Measurements from ENCODE around the gene CNKSR1. TPM values are rescaled to one million over a fixed set of nuclear protein-coding genes. Genes with fewer than 3 reads are reported as not detected.

Gene CNKSR1
- total RNA-seq, 2 experiments from 2014 or later, result 1.3 to 1.5 TPM

GRCh38 chr1:26171084-26172072, 5.9 kb upstream of the CNKSR1 start, which contains the start of gene ZNF593OS:
Gene ZNF593OS (minus strand): TSS chr1:26171832. CDS start chr1:26171661, 171 bp downstream.
- Mint-ChIP-seq H3K4me3 (peak within 1 kb of the TSS; percentile 83), H3K36me3 (peaks cover 5% of the 10 kb centered on the region), H3K27me3 (no peaks in the 10 kb centered on the region), H3K9me3 (no peaks in the 10 kb centered on the region), H3K27ac (no peak within 1 kb of the TSS), H3K4me1 (ENCODE audit: low read depth) (peaks cover 15% of the 10 kb centered on the region)
- no peak for DNase-seq
- CTCF ChIA-PET, result interaction anchor here (1.0 to 1.6 kb wide), 5 partner anchors 26 to 192 kb away, joined by 3 to 9 read pairs (median 3); partner anchors contain the start of gene CEP85
- intact Hi-C loops (cut with micrococcal nuclease), result no loop called here
- POLR2A ChIA-PET, result interaction anchor here (1.0 to 1.2 kb wide), 2 partner anchors 62 to 64 kb away, joined by 3 to 4 read pairs; partner anchors contain the start of gene CEP85

- CTCF ChIA-PET, result no interaction called here
Observed at GRCh38 chr1:26175346-26175745, 1.9 kb upstream of the CNKSR1 start.

GRCh38 chr1:26180010-26180506, 2.8 kb downstream of the CNKSR1 start:
- Mint-ChIP-seq H3K4me3 (no peak overlapping the region), H3K27ac (no peak overlapping the region), H3K36me3 (no peaks in the 10 kb centered on the region), H3K9me3 (no peaks in the 10 kb centered on the region), H3K27me3 (no peaks in the 10 kb centered on the region), H3K4me1 (ENCODE audit: low read depth) (peaks cover 5% of the 10 kb centered on the region)
- no peak for DNase-seq
- intact Hi-C loops (cut with micrococcal nuclease), result no loop called here
- ChIA-PET POLR2A (no interaction called here), CTCF (interaction anchor here (1.6 kb wide), 1 partner anchor 54 kb away, joined by 7 read pairs; the partner anchor contains the start of gene CEP85)

More at GRCh38 chr1:26175346-26175745, 1.9 kb upstream of the CNKSR1 start:
- Mint-ChIP-seq H3K4me1 (ENCODE audit: low read depth) (peaks cover 13% of the 10 kb centered on the region), H3K27ac (no peak overlapping the region), H3K9me3 (no peaks in the 10 kb centered on the region), H3K36me3 (peaks cover 5% of the 10 kb centered on the region), H3K27me3 (no peaks in the 10 kb centered on the region), H3K4me3 (no peak overlapping the region)
- intact Hi-C loops (cut with micrococcal nuclease), result no loop called here
- POLR2A ChIA-PET, result interaction anchor here (0.6 kb wide), 1 partner anchor 17 kb away, joined by 3 read pairs; no protein-coding TSS in a partner anchor
- no peak for DNase-seq

- Mint-ChIP-seq H3K9me3 (no peaks in the 10 kb centered on the region), H3K27ac (no peak overlapping the region), H3K4me1 (ENCODE audit: low read depth) (peaks cover 5% of the 10 kb centered on the region), H3K4me3 (no peak overlapping the region), H3K27me3 (no peaks in the 10 kb centered on the region), H3K36me3 (no peaks in the 10 kb centered on the region)
- ChIA-PET POLR2A (no interaction called here), CTCF (interaction anchor here (0.6 to 1.6 kb wide), 2 partner anchors 52 to 140 kb away, joined by 3 to 7 read pairs; partner anchors contain the start of gene CEP85)
- DNase-seq, result no peak
- intact Hi-C loops (cut with micrococcal nuclease), result no loop called here
Observed at GRCh38 chr1:26181586-26182382, 4.5 kb downstream of the CNKSR1 start.

GRCh38 chr1:26182383-26182696, 5.0 kb downstream of the CNKSR1 start:
- Mint-ChIP-seq H3K4me1 (ENCODE audit: low read depth) (peaks cover 5% of the 10 kb centered on the region), H3K4me3 (no peak overlapping the region), H3K27ac (no peak overlapping the region), H3K9me3 (no peaks in the 10 kb centered on the region), H3K36me3 (no peaks in the 10 kb centered on the region), H3K27me3 (no peaks in the 10 kb centered on the region)
- intact Hi-C loops (cut with micrococcal nuclease), result no loop called here
- ChIA-PET CTCF (no interaction called here), POLR2A (no interaction called here)
- no peak for DNase-seq

GRCh38 chr1:26184086-26184485, 6.8 kb downstream of the CNKSR1 start:
- Mint-ChIP-seq H3K4me3 (no peak overlapping the region), H3K27ac (no peak overlapping the region), H3K36me3 (no peaks in the 10 kb centered on the region), H3K27me3 (no peaks in the 10 kb centered on the region), H3K9me3 (no peaks in the 10 kb centered on the region), H3K4me1 (ENCODE audit: low read depth) (peaks cover 5% of the 10 kb centered on the region)
- ChIA-PET POLR2A (no interaction called here), CTCF (no interaction called here)
- intact Hi-C loops (cut with micrococcal nuclease), result no loop called here
- no peak for DNase-seq

GRCh38 chr1:26184883-26185282, 7.6 kb downstream of the CNKSR1 start:
- Mint-ChIP-seq H3K4me3 (no peak overlapping the region), H3K27ac (no peak overlapping the region), H3K36me3 (no peaks in the 10 kb centered on the region), H3K9me3 (no peaks in the 10 kb centered on the region), H3K27me3 (no peaks in the 10 kb centered on the region), H3K4me1 (ENCODE audit: low read depth) (peaks cover 5% of the 10 kb centered on the region)
- ChIA-PET CTCF (no interaction called here), POLR2A (no interaction called here)
- DNase-seq, result no peak
- intact Hi-C loops (cut with micrococcal nuclease), result no loop called here

- no peaks in the 10 kb centered on the region for H3K27me3 Mint-ChIP-seq
- ChIA-PET CTCF (interaction anchor here (1.3 kb wide), 1 partner anchor 26 kb away, joined by 3 read pairs; no protein-coding TSS in a partner anchor), POLR2A (no interaction called here)
- intact Hi-C loops (cut with micrococcal nuclease), result no loop called here
- no peaks in the 10 kb centered on the region for H3K9me3 Mint-ChIP-seq
- no peak for DNase-seq
- H3K36me3 Mint-ChIP-seq, result no peaks in the 10 kb centered on the region
- no peak overlapping the region for H3K27ac Mint-ChIP-seq
- H3K4me3 Mint-ChIP-seq, result no peak overlapping the region
- H3K4me1 Mint-ChIP-seq (ENCODE audit: low read depth), result peaks cover 7% of the 10 kb centered on the region
Observed at GRCh38 chr1:26187882-26188281, 10.6 kb downstream of the CNKSR1 start.

GRCh38 chr1:26188477-26188876, 11.2 kb downstream of the CNKSR1 start:
- CTCF ChIA-PET, result interaction anchor here (1.0 to 2.1 kb wide), 4 partner anchors 19 to 45 kb away, joined by 3 to 7 read pairs (median 4); partner anchors contain the start of genes CEP85 and ZNF593
- Mint-ChIP-seq H3K9me3 (no peaks in the 10 kb centered on the region), H3K27ac (no peak overlapping the region), H3K27me3 (no peaks in the 10 kb centered on the region), H3K36me3 (no peaks in the 10 kb centered on the region), H3K4me1 (ENCODE audit: low read depth) (peaks cover 7% of the 10 kb centered on the region), H3K4me3 (no peak overlapping the region)
- POLR2A ChIA-PET, result no interaction called here
- intact Hi-C loops (cut with micrococcal nuclease), result no loop called here
- DNase-seq, result no peak

GRCh38 chr1:26189331-26189730, 12.0 kb downstream of the CNKSR1 start:
- intact Hi-C loops (cut with micrococcal nuclease), result no loop called here

GRCh38 chr1:26189751-26190275, 12.5 kb downstream of the CNKSR1 start:
- H3K27me3 Mint-ChIP-seq, result no peaks in the 10 kb centered on the region
- POLR2A ChIA-PET, result no interaction called here
- H3K36me3 Mint-ChIP-seq, result no peaks in the 10 kb centered on the region
- intact Hi-C loops (cut with micrococcal nuclease), result no loop called here
- no peak for DNase-seq
- CTCF ChIA-PET, result interaction anchor here (1.0 to 2.1 kb wide), 4 partner anchors 20 to 132 kb away, joined by 3 to 7 read pairs (median 4); partner anchors contain the start of genes CEP85 and ZNF593
- H3K4me3 Mint-ChIP-seq, result no peak overlapping the region
- peaks cover 10% of the 10 kb centered on the region for H3K4me1 Mint-ChIP-seq (ENCODE audit: low read depth)
- no peak overlapping the region for H3K27ac Mint-ChIP-seq
- no peaks in the 10 kb centered on the region for H3K9me3 Mint-ChIP-seq

More at GRCh38 chr1:26189331-26189730, 12.0 kb downstream of the CNKSR1 start:
- Mint-ChIP-seq H3K27me3 (no peaks in the 10 kb centered on the region), H3K4me1 (ENCODE audit: low read depth) (peaks cover 10% of the 10 kb centered on the region), H3K9me3 (no peaks in the 10 kb centered on the region), H3K27ac (no peak overlapping the region), H3K36me3 (no peaks in the 10 kb centered on the region), H3K4me3 (no peak overlapping the region)
- no peak for DNase-seq
- CTCF ChIA-PET, result interaction anchor here (1.0 to 2.1 kb wide), 5 partner anchors 20 to 133 kb away, joined by 3 to 7 read pairs (median 3); partner anchors contain the start of genes CEP85 and ZNF593
- POLR2A ChIA-PET, result no interaction called here

All from activated CD4-positive, alpha-beta memory T cell treated with anti-CD3 and anti-CD28 coated beads for 36 hours (primary cell).